CD4-positive, CD25-positive, alpha-beta regulatory T cell (primary cell): ENCODE results near the gene PCSK7. TPM values are rescaled to one million over a fixed set of nuclear protein-coding genes. Genes with fewer than 3 reads are reported as not detected.
A peak's percentile ranks its signal among the peaks of the same experiment; 100 is the strongest.

Experiments
- ATAC-seq, 2 donors: fragments of 150-1000 bp; cut with Tn5 transposase; one replicate each; pipeline ENCODE4 v1.10.0; 2021; ENCODE audit warnings: low read depth in 2 of 2, moderate number of reproducible peaks in 2 of 2, moderate library complexity in 1 of 2
- DNase-seq, 3 donors: peaks; one replicate each; pipeline versions ENCODE4 v3.0.0 to v3.0.0-alpha.2; 2012 to 2022; ENCODE audit warnings: mixed read lengths in 1 of 3
- H3K27ac ChIP-seq: one replicate; pipeline ENCODE4 v1.7.0; 2013; ENCODE audit warnings: mild to moderate bottlenecking, low read length; ENCODE audit not compliant: insufficient read depth, poor library complexity, severe bottlenecking
- H3K27me3 ChIP-seq: one replicate; pipeline ENCODE4 v1.7.0; 2013; ENCODE audit warnings: low read length; ENCODE audit not compliant: control insufficient read depth, insufficient read depth
- H3K36me3 ChIP-seq: one replicate; pipeline ENCODE4 v1.7.0; 2013; ENCODE audit warnings: mild to moderate bottlenecking, low read length, moderate library complexity; ENCODE audit not compliant: control insufficient read depth, insufficient read depth
- H3K4me1 ChIP-seq: 2 replicates; pipeline ENCODE4 v1.7.0; 2013; ENCODE audit warnings: mild to moderate bottlenecking, low read length; ENCODE audit not compliant: insufficient read depth, control insufficient read depth, poor library complexity, severe bottlenecking
- H3K4me3 ChIP-seq: one replicate; pipeline ENCODE4 v1.7.0; 2013; ENCODE audit warnings: low read depth, mild to moderate bottlenecking, low read length, moderate library complexity
- H3K9me3 ChIP-seq, 2 experiments: 1 replicate in 1 of 2; 2 replicates in 1 of 2; pipeline ENCODE4 v1.7.0; 2013; ENCODE audit warnings: low read length in 2 of 2, mild to moderate bottlenecking in 1 of 2, moderate library complexity in 1 of 2; ENCODE audit not compliant: control insufficient read depth in 2 of 2
- H3K27ac Mint-ChIP-seq, 3 donors: one replicate each; pipeline ENCODE4 v1.8.0; 2020 to 2022; ENCODE audit warnings: mild to moderate bottlenecking in 3 of 3, mixed read lengths in 3 of 3, moderate library complexity in 2 of 3
- H3K27me3 Mint-ChIP-seq: one replicate; pipeline ENCODE4 v1.8.0; 2022; ENCODE audit warnings: mild to moderate bottlenecking, mixed read lengths
- H3K36me3 Mint-ChIP-seq: one replicate; pipeline ENCODE4 v1.8.0; 2020; ENCODE audit warnings: mixed read lengths
- H3K4me1 Mint-ChIP-seq, 4 donors: one replicate each; pipeline ENCODE4 v1.8.0; 2020 to 2022; ENCODE audit warnings: mixed read lengths in 4 of 4, mild to moderate bottlenecking in 1 of 4
- H3K4me3 Mint-ChIP-seq, 4 donors: one replicate each; pipeline ENCODE4 v1.8.0; 2020 to 2022; ENCODE audit warnings: mild to moderate bottlenecking in 4 of 4, mixed read lengths in 4 of 4, moderate library complexity in 3 of 4
- H3K9me3 Mint-ChIP-seq, 7 donors: one replicate each; pipeline ENCODE4 v1.8.0; 2020 to 2022; ENCODE audit warnings: mixed read lengths in 7 of 7, mild to moderate bottlenecking in 3 of 7, moderate library complexity in 2 of 7
- polyA plus RNA-seq, 4 donors: library from polyadenylated mRNA; unstranded; fragments of 300-500 nt; fragmentation: Illumina TruSeq; gene quantifications; one replicate each; pipeline ENCODE4 v1.2.3, GENCODE V29; 2021
- total RNA-seq: library from RNA; stranded (reverse); gene quantifications from one replicate; pipeline ENCODE4 v1.2.3, GENCODE V29; 2022

PCSK7 gene
- total and polyA plus RNA-seq, 5 donors from 2014 or later: 55.0 to 478 (median 63.8) TPM

GRCh38 chr11:117175781-117176180, 56.1 kb downstream of the PCSK7 start:
- Mint-ChIP-seq H3K27ac (no peak overlapping the region), H3K4me3 (peak overlapping the region in 1 of 4 donors; percentile 88), H3K4me1 (peaks cover 5 to 38% (median 20%) of the 10 kb centered on the region in 4 donors), H3K36me3 (no peaks in the 10 kb centered on the region), H3K9me3 (no peaks in the 10 kb centered on the region), H3K27me3 (no peaks in the 10 kb centered on the region)
- no peaks in the 10 kb centered on the region for H3K27me3 ChIP-seq
- peaks cover 23% of the 10 kb centered on the region for H3K4me1 ChIP-seq
- no peaks in the 10 kb centered on the region for H3K9me3 ChIP-seq
- H3K4me3 ChIP-seq: no peak overlapping the region
- no peak overlapping the region for H3K27ac ChIP-seq
- no peak for DNase-seq
- no peak for ATAC-seq
- peaks cover 4% of the 10 kb centered on the region for H3K36me3 ChIP-seq

GRCh38 chr11:117175104-117175503, 56.8 kb downstream of the PCSK7 start:
- H3K27ac Mint-ChIP-seq: peak overlapping the region in 1 of 3 donors; percentile 42

GRCh38 chr11:117172724-117173421, 59.0 kb downstream of the PCSK7 start:
- DNase-seq (no peak), ATAC-seq (no peak)
- Mint-ChIP-seq H3K4me1 (peaks cover 2 to 15% (median 6%) of the 10 kb centered on the region in 4 donors), H3K9me3 (no peaks in the 10 kb centered on the region), H3K4me3 (no peak overlapping the region), H3K27me3 (no peaks in the 10 kb centered on the region), H3K27ac (peak overlapping the region; percentile 54 to 86 (median 80)), H3K36me3 (peaks cover 3% of the 10 kb centered on the region)
- Histone ChIP-seq H3K9me3 (no peaks in the 10 kb centered on the region), H3K4me3 (no peak overlapping the region), H3K36me3 (peaks cover 17% of the 10 kb centered on the region), H3K27me3 (no peaks in the 10 kb centered on the region), H3K27ac (no peak overlapping the region), H3K4me1 (peaks cover 1% of the 10 kb centered on the region)

More at GRCh38 chr11:117175104-117175503, 56.8 kb downstream of the PCSK7 start:
- Histone ChIP-seq H3K4me3 (no peak overlapping the region), H3K36me3 (peaks cover 4% of the 10 kb centered on the region), H3K27ac (no peak overlapping the region), H3K9me3 (no peaks in the 10 kb centered on the region), H3K27me3 (no peaks in the 10 kb centered on the region), H3K4me1 (peaks cover 17% of the 10 kb centered on the region)
- H3K27me3 Mint-ChIP-seq: no peaks in the 10 kb centered on the region
- no peaks in the 10 kb centered on the region for H3K9me3 Mint-ChIP-seq
- ATAC-seq (no peak), DNase-seq (no peak)
- no peaks in the 10 kb centered on the region for H3K36me3 Mint-ChIP-seq
- peaks cover 5 to 32% (median 17%) of the 10 kb centered on the region in 4 donors for H3K4me1 Mint-ChIP-seq
- no peak overlapping the region for H3K4me3 Mint-ChIP-seq

- peaks cover 10% of the 10 kb centered on the region for H3K36me3 Mint-ChIP-seq
- ATAC-seq (no peak), DNase-seq (no peak)
- H3K4me3 Mint-ChIP-seq: no peak overlapping the region
- H3K27ac Mint-ChIP-seq: peak overlapping the region; percentile 21 to 67 (median 42)
- Histone ChIP-seq H3K27ac (no peak overlapping the region), H3K4me1 (no peaks in the 10 kb centered on the region), H3K36me3 (peaks cover 30% of the 10 kb centered on the region), H3K27me3 (no peaks in the 10 kb centered on the region), H3K9me3 (no peaks in the 10 kb centered on the region), H3K4me3 (no peak overlapping the region)
- peaks cover 0 to 20% (median 6%) of the 10 kb centered on the region in 4 donors for H3K4me1 Mint-ChIP-seq
- H3K9me3 Mint-ChIP-seq: no peaks in the 10 kb centered on the region
- H3K27me3 Mint-ChIP-seq: no peaks in the 10 kb centered on the region
Measured at GRCh38 chr11:117171404-117172061, 60.3 kb downstream of the PCSK7 start.

- no peaks in the 10 kb centered on the region for H3K27me3 ChIP-seq
- no peak for DNase-seq
- no peak overlapping the region for H3K27ac Mint-ChIP-seq
- H3K9me3 Mint-ChIP-seq: no peaks in the 10 kb centered on the region
- peaks cover 15% of the 10 kb centered on the region for H3K36me3 Mint-ChIP-seq
- peaks cover 0 to 23% (median 8%) of the 10 kb centered on the region in 4 donors for H3K4me1 Mint-ChIP-seq
- no peak overlapping the region for H3K27ac ChIP-seq
- peaks cover 35% of the 10 kb centered on the region for H3K36me3 ChIP-seq
- no peak overlapping the region for H3K4me3 ChIP-seq
- H3K4me3 Mint-ChIP-seq: no peak overlapping the region
- no peak for ATAC-seq
- no peaks in the 10 kb centered on the region for H3K4me1 ChIP-seq
- H3K9me3 ChIP-seq: no peaks in the 10 kb centered on the region
- no peaks in the 10 kb centered on the region for H3K27me3 Mint-ChIP-seq
Measured at GRCh38 chr11:117171007-117171403, 60.9 kb downstream of the PCSK7 start.

GRCh38 chr11:117170210-117170609, 61.7 kb downstream of the PCSK7 start:
- H3K4me3 Mint-ChIP-seq: no peak overlapping the region
- peaks cover 23% of the 10 kb centered on the region for H3K36me3 Mint-ChIP-seq
- Histone ChIP-seq H3K4me1 (no peaks in the 10 kb centered on the region), H3K27me3 (no peaks in the 10 kb centered on the region), H3K9me3 (no peaks in the 10 kb centered on the region), H3K36me3 (peaks cover 43% of the 10 kb centered on the region), H3K27ac (no peak overlapping the region), H3K4me3 (no peak overlapping the region)
- H3K27ac Mint-ChIP-seq: peak overlapping the region in 2 of 3 donors; percentile 13 to 74
- DNase-seq (no peak), ATAC-seq (no peak)
- H3K4me1 Mint-ChIP-seq: peaks cover 2 to 23% (median 9%) of the 10 kb centered on the region in 4 donors
- no peaks in the 10 kb centered on the region for H3K27me3 Mint-ChIP-seq
- no peaks in the 10 kb centered on the region for H3K9me3 Mint-ChIP-seq

- H3K4me3 Mint-ChIP-seq: no peak overlapping the region
- no peaks in the 10 kb centered on the region for H3K27me3 Mint-ChIP-seq
- Histone ChIP-seq H3K4me3 (no peak overlapping the region), H3K9me3 (no peaks in the 10 kb centered on the region), H3K27ac (no peak overlapping the region), H3K27me3 (no peaks in the 10 kb centered on the region), H3K4me1 (no peaks in the 10 kb centered on the region), H3K36me3 (peaks cover 44% of the 10 kb centered on the region)
- H3K27ac Mint-ChIP-seq: peak overlapping the region in 2 of 3 donors; percentile 13 to 74
- ATAC-seq: no peak
- DNase-seq: no peak
- no peaks in the 10 kb centered on the region for H3K9me3 Mint-ChIP-seq
- H3K36me3 Mint-ChIP-seq: peaks cover 23% of the 10 kb centered on the region
- peaks cover 2 to 23% (median 9%) of the 10 kb centered on the region in 4 donors for H3K4me1 Mint-ChIP-seq
Measured at GRCh38 chr11:117169736-117170135, 62.1 kb downstream of the PCSK7 start.
